ENCODE data around the gene FTO. TPM values are rescaled to one million over a fixed set of nuclear protein-coding genes. Genes with fewer than 3 reads are reported as not detected.

Gene FTO
- total RNA-seq, 4 donors from 2014 or later = 70.9 to 89.7 (median 86.8) TPM

DNA sequence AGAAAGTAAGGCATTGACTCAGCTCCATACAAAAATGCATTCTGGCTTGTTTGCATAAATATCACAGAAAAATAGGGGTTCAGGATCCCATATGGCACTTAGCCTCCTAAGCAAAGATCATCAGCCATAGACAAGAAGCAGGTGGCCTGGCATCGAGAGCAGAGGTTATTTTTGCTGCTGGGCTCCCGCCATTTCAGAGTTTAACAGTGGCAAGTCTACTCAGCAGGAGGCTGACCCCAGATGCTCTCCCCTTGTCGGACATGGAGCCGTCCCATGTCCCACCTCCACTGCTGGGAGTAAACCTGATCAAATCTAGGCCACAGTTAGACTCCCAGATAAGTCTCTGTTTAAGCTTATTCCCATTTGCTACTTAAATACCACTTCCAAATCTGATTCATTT lies 269.1 kb downstream of the FTO start:
- TF ChIP-seq, protein P1, sequence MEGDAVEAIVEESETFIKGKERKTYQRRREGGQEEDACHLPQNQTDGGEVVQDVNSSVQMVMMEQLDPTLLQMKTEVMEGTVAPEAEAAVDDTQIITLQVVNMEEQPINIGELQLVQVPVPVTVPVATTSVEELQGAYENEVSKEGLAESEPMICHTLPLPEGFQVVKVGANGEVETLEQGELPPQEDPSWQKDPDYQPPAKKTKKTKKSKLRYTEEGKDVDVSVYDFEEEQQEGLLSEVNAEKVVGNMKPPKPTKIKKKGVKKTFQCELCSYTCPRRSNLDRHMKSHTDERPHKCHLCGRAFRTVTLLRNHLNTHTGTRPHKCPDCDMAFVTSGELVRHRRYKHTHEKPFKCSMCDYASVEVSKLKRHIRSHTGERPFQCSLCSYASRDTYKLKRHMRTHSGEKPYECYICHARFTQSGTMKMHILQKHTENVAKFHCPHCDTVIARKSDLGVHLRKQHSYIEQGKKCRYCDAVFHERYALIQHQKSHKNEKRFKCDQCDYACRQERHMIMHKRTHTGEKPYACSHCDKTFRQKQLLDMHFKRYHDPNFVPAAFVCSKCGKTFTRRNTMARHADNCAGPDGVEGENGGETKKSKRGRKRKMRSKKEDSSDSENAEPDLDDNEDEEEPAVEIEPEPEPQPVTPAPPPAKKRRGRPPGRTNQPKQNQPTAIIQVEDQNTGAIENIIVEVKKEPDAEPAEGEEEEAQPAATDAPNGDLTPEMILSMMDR (IDR thresholded peaks at IDR 0.05) = no peak
- ATAC-seq (ENCODE audit: low FRiP score) = no peak
- no peak for DNase-seq (ENCODE audit: low spot score)

DNA sequence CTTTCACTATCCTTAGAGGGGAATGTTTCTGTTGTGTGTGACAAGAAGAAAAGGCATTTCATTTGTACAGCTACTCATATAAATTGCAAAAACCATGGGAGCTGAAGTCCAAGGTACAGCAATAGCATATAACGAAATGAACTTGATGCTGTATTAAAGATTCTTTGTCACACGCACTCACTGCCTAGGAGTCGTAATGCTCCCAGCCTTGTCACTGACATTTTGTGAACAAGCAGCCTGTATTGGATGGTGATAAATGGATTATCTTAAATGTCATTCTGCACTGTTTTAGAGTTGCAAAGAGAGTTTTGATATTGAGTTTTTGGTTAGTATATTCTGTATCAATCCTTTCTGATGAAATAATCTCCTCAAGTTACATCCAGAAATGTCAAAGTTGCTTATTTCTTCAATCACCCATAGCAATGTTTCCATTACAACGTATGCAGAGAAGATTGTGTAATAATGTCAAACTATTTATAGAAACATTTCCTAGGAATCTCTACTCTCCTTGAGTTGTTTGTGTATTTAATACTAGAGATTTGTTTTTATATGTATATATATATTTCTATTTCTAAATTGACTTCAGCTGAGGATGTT lies 270.6 kb downstream of the FTO start:
- TF ChIP-seq, protein P1 (IDR thresholded peaks at IDR 0.05) = no peak
- ATAC-seq (ENCODE audit: low FRiP score) (no peak), DNase-seq (ENCODE audit: low spot score) (no peak)

DNA sequence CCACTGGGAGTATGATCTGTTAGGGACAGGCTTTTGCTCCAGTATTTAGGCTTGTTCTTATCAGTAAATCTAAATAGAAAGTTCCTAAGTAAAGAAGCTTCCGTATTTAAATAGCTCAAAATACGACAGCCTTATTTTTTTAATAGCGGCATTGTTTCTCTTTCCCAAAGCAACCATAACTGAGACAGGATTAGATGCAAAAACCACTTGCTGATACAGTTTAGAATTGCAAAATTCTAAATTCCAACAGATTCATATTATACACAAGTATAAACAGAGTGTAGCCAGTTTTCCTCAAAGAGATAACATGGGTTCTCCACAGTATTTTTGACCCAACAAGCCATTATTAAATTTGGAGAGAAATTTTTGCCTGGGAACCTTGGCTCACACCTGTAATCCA lies 276.7 kb downstream of the FTO start:
- TF ChIP-seq, protein P1 (IDR thresholded peaks at IDR 0.05) = no peak
- DNase-seq (ENCODE audit: low spot score) (no peak), ATAC-seq (ENCODE audit: low FRiP score) (no peak)

DNA sequence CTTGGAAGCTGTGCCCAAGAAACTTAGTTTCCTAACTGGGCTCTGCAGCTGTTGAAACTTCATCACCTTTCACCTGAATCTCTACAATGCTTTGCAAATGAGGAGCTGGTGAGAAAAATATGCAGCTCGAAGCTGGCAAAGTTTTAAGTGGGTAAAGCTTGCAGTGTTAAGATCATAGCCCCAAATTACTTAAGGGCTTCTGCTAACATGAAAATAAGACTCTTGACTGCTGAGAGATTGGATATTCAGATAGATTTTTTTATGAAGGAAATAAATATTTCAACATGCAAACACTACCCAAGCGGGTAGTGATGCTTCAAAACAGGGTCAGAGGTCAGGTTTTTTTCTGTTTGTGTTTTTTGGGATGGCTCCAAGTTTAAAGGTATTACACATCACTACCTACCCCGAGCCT lies 278.7 kb downstream of the FTO start:
- ATAC-seq (ENCODE audit: low FRiP score) (no peak), DNase-seq (ENCODE audit: low spot score) (no peak)
- TF ChIP-seq, protein P1 (IDR thresholded peaks at IDR 0.05) = no peak

DNA sequence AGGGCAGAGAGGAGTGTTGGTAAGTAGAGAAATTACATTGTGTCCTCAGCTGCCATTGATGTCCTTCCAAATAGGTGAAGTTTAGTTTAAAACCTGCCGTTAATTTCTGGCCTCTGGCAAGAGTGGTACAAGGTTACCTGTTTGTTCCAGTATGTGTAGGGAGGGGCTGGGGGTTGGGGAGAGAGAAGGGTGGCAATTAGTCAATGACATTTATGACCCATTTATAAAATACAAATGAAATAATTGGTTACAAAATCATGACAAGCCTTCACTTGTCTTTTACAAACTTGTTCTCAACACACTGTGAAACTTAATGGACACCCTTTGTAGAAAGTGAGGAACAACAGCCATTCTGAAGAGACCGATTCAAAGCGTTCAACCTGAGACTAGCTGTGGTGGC lies 281.0 kb downstream of the FTO start:
- no peak for DNase-seq (ENCODE audit: low spot score)
- TF ChIP-seq, protein P1 (IDR thresholded peaks at IDR 0.05) = no peak
- no peak for ATAC-seq (ENCODE audit: low FRiP score)

DNA sequence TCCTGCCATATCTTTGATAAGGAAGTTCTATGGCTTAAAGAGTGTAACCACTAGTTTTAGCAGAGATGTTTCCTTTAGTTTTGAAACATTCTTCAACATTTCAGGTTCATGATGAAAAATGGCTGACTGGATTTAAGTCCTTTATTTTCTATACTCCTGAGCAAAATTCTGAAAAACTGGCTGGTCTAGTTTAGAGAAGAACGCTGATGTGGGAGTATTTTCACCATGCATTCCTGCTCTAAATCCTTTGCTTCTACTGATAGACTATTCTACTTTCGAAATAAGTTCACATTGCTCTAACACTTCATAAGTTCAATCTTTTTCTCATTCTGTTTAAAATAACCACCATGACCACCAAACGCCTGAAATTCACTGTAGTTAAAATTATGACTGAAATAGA lies 281.9 kb downstream of the FTO start:
- ATAC-seq (ENCODE audit: low FRiP score) (no peak), DNase-seq (ENCODE audit: low spot score) (no peak)
- TF ChIP-seq, protein P1 (IDR thresholded peaks at IDR 0.05) = no peak

DNA sequence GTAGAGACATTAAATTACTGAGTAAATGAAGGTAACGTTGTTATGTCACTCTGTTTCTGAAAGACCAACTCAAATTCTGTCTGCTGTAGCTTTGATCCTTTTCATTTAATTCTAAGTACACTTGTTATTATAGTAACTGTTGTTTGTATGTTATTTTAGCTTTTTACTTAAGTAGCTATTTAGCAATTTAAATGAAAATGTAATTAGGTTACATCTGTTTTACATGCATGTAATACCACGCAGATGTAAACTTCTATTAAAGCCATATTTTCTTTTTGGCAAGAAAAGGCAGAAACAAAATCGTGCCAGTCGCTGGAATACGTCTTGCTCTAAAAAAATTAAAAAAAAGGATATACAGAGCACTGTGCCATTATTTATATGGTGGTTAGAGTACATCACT lies 282.8 kb downstream of the FTO start:
- DNase-seq (ENCODE audit: low spot score) (no peak), ATAC-seq (ENCODE audit: low FRiP score) (no peak)
- TF ChIP-seq, protein P1 (IDR thresholded peaks at IDR 0.05) = no peak

All from omental fat pad (tissue), 4 donors.